GM21526 (cell line): Measurements from ENCODE around the gene LDLRAD2.

Experiments
- ATAC-seq: cut with Tn5 transposase; IDR thresholded peaks from one replicate; pipeline ENCODE4 v1.9.1; 2021; ENCODE audit warnings: moderate library complexity; ENCODE audit not compliant: unreplicated experiment, low FRiP score

The LDLRAD2 gene

GRCh38 chr1:21874328-21874727 is 62.3 kb downstream of the LDLRAD2 start:
- no peak for ATAC-seq
